H9 (cell line): ENCODE data around the gene MUC21. TPM values are rescaled to one million over a fixed set of nuclear protein-coding genes. Genes with fewer than 3 reads are reported as not detected.

Experiments used
- DNase-seq: peaks from one replicate; pipeline ENCODE4 v3.0.0-alpha.2; 2017
- H2AFZ ChIP-seq: one replicate; pipeline ENCODE4 v1.6.1; 2013; ENCODE audit warnings: mild to moderate bottlenecking, low read length, control low read depth, moderate library complexity
- H2AK5ac ChIP-seq: 2 replicates; pipeline ENCODE4 v1.6.1; 2013; ENCODE audit warnings: low read length, control low read depth, mixed read lengths; ENCODE audit not compliant: insufficient read length
- H2BK120ac ChIP-seq: one replicate; pipeline ENCODE4 v1.6.1; 2013; ENCODE audit warnings: low read depth, mild to moderate bottlenecking, low read length, control low read depth, inconsistent platforms; ENCODE audit not compliant: poor library complexity, severe bottlenecking
- H2BK12ac ChIP-seq: 2 replicates; pipeline ENCODE4 v1.6.1; 2013; ENCODE audit warnings: low read length, control low read depth, mixed read lengths, low read depth; ENCODE audit not compliant: insufficient read length
- H2BK15ac ChIP-seq: 2 replicates; pipeline ENCODE4 v1.6.1; 2013; ENCODE audit warnings: low read depth, low read length, control low read depth
- H2BK20ac ChIP-seq: one replicate; pipeline ENCODE4 v1.6.1; 2013; ENCODE audit warnings: low read depth, mild to moderate bottlenecking, low read length, control low read depth, inconsistent platforms; ENCODE audit not compliant: poor library complexity, severe bottlenecking
- H2BK5ac ChIP-seq: 2 replicates; pipeline ENCODE4 v1.6.1; 2013; ENCODE audit warnings: low read length, control low read depth, mixed read lengths; ENCODE audit not compliant: insufficient read length
- H3K14ac ChIP-seq: 2 replicates; pipeline ENCODE4 v1.6.1; 2013; ENCODE audit warnings: low read length, control low read depth; ENCODE audit not compliant: insufficient read depth
- H3K18ac ChIP-seq: 2 replicates; pipeline ENCODE4 v1.6.1; 2013; ENCODE audit warnings: low read depth, mild to moderate bottlenecking, mixed read lengths, low read length, control low read depth; ENCODE audit not compliant: insufficient read length
- H3K23ac ChIP-seq: 2 replicates; pipeline ENCODE4 v1.6.1; 2013; ENCODE audit warnings: low read length, control low read depth, mixed read lengths, low read depth; ENCODE audit not compliant: insufficient read length
- H3K23me2 ChIP-seq: 2 replicates; pipeline ENCODE4 v1.6.1; 2013; ENCODE audit warnings: low read depth, mild to moderate bottlenecking, mixed read lengths, low read length, control low read depth; ENCODE audit not compliant: insufficient read length, poor library complexity, severe bottlenecking
- H3K27ac ChIP-seq: 2 replicates; pipeline ENCODE4 v1.5.1; 2013; ENCODE audit warnings: low read length, control low read depth, mixed read lengths, low read depth; ENCODE audit not compliant: insufficient read length
- H3K27me3 ChIP-seq: 2 replicates; pipeline ENCODE4 v1.6.1; 2013; ENCODE audit warnings: low read length, control low read depth, inconsistent platforms; ENCODE audit not compliant: insufficient read depth
- H3K4ac ChIP-seq: 2 replicates; pipeline ENCODE4 v1.6.1; 2013; ENCODE audit warnings: low read depth, mild to moderate bottlenecking, control low read depth, inconsistent platforms, low read length, moderate library complexity
- H3K4me1 ChIP-seq: 2 replicates; pipeline ENCODE4 v1.6.1; 2013; ENCODE audit warnings: low read length, control low read depth, inconsistent platforms; ENCODE audit not compliant: insufficient read depth
- H3K4me2 ChIP-seq: 2 replicates; pipeline ENCODE4 v1.6.1; 2013; ENCODE audit warnings: low read length, control low read depth, mixed read lengths; ENCODE audit not compliant: insufficient read length, insufficient read depth
- H3K56ac ChIP-seq: 2 replicates; pipeline ENCODE4 v1.6.1; 2013; ENCODE audit warnings: low read depth, mild to moderate bottlenecking, mixed read lengths, low read length, control low read depth; ENCODE audit not compliant: insufficient read length
- H3K79me1 ChIP-seq: 2 replicates; pipeline ENCODE4 v1.6.1; 2013; ENCODE audit warnings: low read depth, mild to moderate bottlenecking, moderate library complexity, low read length, control low read depth, inconsistent platforms; ENCODE audit not compliant: insufficient read depth, poor library complexity, severe bottlenecking
- H3K79me2 ChIP-seq: 2 replicates; pipeline ENCODE4 v1.6.1; 2013; ENCODE audit warnings: low read length, control low read depth, inconsistent platforms; ENCODE audit not compliant: insufficient read depth
- H3K9ac ChIP-seq: 2 replicates; pipeline ENCODE4 v1.6.1; 2013; ENCODE audit warnings: low read length, control low read depth, mixed read lengths; ENCODE audit not compliant: insufficient read length; ENCODE audit errors: extremely low read depth
- H3K9me3 ChIP-seq: one replicate; pipeline ENCODE4 v1.6.1; 2013; ENCODE audit warnings: low read depth, low read length, inconsistent platforms; ENCODE audit not compliant: control insufficient read depth
- H3T11ph ChIP-seq: one replicate; pipeline ENCODE4 v1.6.1; 2013; ENCODE audit warnings: mild to moderate bottlenecking, low read length, control low read depth, inconsistent platforms
- H4K20me1 ChIP-seq: one replicate; pipeline ENCODE4 v1.6.1; 2013; ENCODE audit not compliant: control insufficient read depth, insufficient read length, insufficient read depth
- H4K5ac ChIP-seq: 2 replicates; pipeline ENCODE4 v1.6.1; 2013; ENCODE audit warnings: low read depth, mild to moderate bottlenecking, mixed read lengths, low read length, control low read depth; ENCODE audit not compliant: insufficient read length
- H4K8ac ChIP-seq: replicated peaks from 2 replicates; pipeline ENCODE4 v1.6.1; 2013; ENCODE audit warnings: low read length, control low read depth, mixed read lengths, low read depth; ENCODE audit not compliant: insufficient read length
- H4K91ac ChIP-seq: 2 replicates; pipeline ENCODE4 v1.6.1; 2013; ENCODE audit warnings: low read depth, mild to moderate bottlenecking, moderate library complexity, mixed read lengths, low read length, control low read depth; ENCODE audit not compliant: insufficient read length
- H3K27ac Mint-ChIP-seq, 3 experiments: 2 replicates in 2 of 3; 3 replicates in 1 of 3; pipeline ENCODE4 v1.8.0; 2020 to 2021; ENCODE audit warnings: mixed read lengths in 3 of 3, mild to moderate bottlenecking in 1 of 3, moderate library complexity in 1 of 3
- H3K27me3 Mint-ChIP-seq: 2 replicates; pipeline ENCODE4 v1.8.0; 2021; ENCODE audit warnings: low read depth, mild to moderate bottlenecking, moderate library complexity, mixed read lengths
- H3K36me3 Mint-ChIP-seq, 3 experiments: 2 replicates in 2 of 3; 3 replicates in 1 of 3; pipeline ENCODE4 v1.8.0; 2020 to 2021; ENCODE audit warnings: low read depth in 3 of 3, mixed read lengths in 3 of 3; ENCODE audit not compliant: insufficient read depth in 1 of 3
- H3K4me1 Mint-ChIP-seq, 2 experiments: 2 replicates each; pipeline ENCODE4 v1.8.0; 2020; ENCODE audit warnings: mixed read lengths in 2 of 2
- H3K4me3 Mint-ChIP-seq, 2 experiments: 2 replicates in 1 of 2; 3 replicates in 1 of 2; pipeline ENCODE4 v1.8.0; 2020 to 2021; ENCODE audit warnings: mild to moderate bottlenecking in 2 of 2, mixed read lengths in 2 of 2, moderate library complexity in 1 of 2
- H3K9me3 Mint-ChIP-seq, 2 experiments: 2 replicates in 1 of 2; 3 replicates in 1 of 2; pipeline ENCODE4 v1.8.0; 2020; ENCODE audit warnings: mild to moderate bottlenecking in 2 of 2, mixed read lengths in 2 of 2, moderate library complexity in 1 of 2
- CTCF ChIP-seq: fragments of 200-600 bp; sonication (generic); conservative IDR thresholded peaks from 3 replicates; pipeline ENCODE4 v1.8.0; 2021; ENCODE audit warnings: antibody characterized with exemption, mild to moderate bottlenecking
- WGBS: extraction: QIAGEN DNeasy Blood & Tissue Kit; methylation state at CpG from one replicate; pipeline ENCODE4 v1.1.7; 2013; ENCODE audit warnings: missing lambda C conversion rate, low lambda C conversion rate, mixed read lengths; ENCODE audit not compliant: insufficient read length; ENCODE audit errors: extremely low coverage; 5-methylcytosine and 5-hydroxymethylcytosine counted together
- total RNA-seq: library from RNA; stranded (reverse); gene quantifications from 2 replicates; pipeline ENCODE4 v1.2.1, GENCODE V29; 2021

The MUC21 gene
- total RNA-seq, 1 experiment from 2014 or later: not detected

DNA sequence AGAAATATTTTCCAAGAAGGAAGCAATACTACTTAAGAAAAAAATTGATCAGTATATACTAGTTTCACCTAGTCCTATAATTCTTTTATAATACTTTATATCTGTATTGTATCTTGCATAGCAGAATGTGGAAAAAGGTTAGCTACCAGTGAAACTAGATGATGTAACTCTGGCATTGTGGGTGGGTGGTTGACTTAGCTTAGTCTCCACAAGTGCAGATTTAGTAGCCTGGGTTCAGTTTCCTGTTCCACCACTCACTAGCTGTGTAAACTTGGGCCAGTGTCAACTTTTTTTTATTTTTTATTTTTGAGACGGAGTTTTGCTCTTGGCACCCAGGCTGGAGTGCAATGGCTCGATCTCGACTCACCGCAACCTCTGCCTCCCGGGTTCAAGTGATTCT is 2.0 kb downstream of the MUC21 start:
- Histone ChIP-seq H2BK5ac (no peak overlapping the region), H3K23me2 (no peaks in the 10 kb centered on the region), H3K4ac (no peak overlapping the region), H3K4me2 (no peak overlapping the region), H3K23ac (no peak overlapping the region), H3K79me2 (no peaks in the 10 kb centered on the region), H3K79me1 (no peaks in the 10 kb centered on the region), H3K9ac (no peak overlapping the region), H3K27me3 (no peaks in the 10 kb centered on the region), H3K14ac (no peak overlapping the region), H2BK120ac (no peak overlapping the region), H2BK15ac (no peak overlapping the region), H4K5ac (no peak overlapping the region), H3K18ac (no peak overlapping the region), H3T11ph (no peak overlapping the region), H2AFZ (no peak overlapping the region), H3K56ac (no peak overlapping the region), H2AK5ac (no peak overlapping the region), H2BK12ac (no peak overlapping the region), H2BK20ac (no peak overlapping the region), H4K20me1 (no peaks in the 10 kb centered on the region), H3K4me1 (no peaks in the 10 kb centered on the region; the same call in 1 of the 2 replicates), H3K27ac (no peak overlapping the region), H3K9me3 (no peaks in the 10 kb centered on the region), H4K8ac (no peak overlapping the region), H4K91ac (no peak overlapping the region)
- no peak for TF ChIP-seq CTCF
- Mint-ChIP-seq H3K4me3 (no peak overlapping the region), H3K9me3 (no peaks in the 10 kb centered on the region), H3K36me3 (no peaks in the 10 kb centered on the region), H3K27me3 (peaks cover 11% of the 10 kb centered on the region), H3K27ac (no peak overlapping the region), H3K4me1 (peaks cover 23 to 24% of the 10 kb centered on the region in 2 experiments)
- no peak for DNase-seq
- WGBS: no CpG with 5 or more reads among the region's 5 CpGs
